Measurements from ENCODE around the gene MRPS25. TPM values are rescaled to one million over a fixed set of nuclear protein-coding genes. Genes with fewer than 3 reads are reported as not detected.
A peak's percentile ranks its signal among the peaks of the same experiment; 100 is the strongest.

MRPS25 gene
- total and polyA plus RNA-seq, 9 of the 15 experiments (the other 6 are each of a cell fraction or from before 2014, with no cell fraction given) = 34.3 to 129 (median 78.2) TPM

GRCh38 chr3:15042936-15043335, 22.2 kb downstream of the MRPS25 start (continued):
- TF ChIP-seq TFAM (CRISPR knock-in tag; conservative IDR thresholded peaks at IDR 0.05) = no peak
- no peak for TF ChIP-seq FOXK2 (conservative IDR thresholded peaks at IDR 0.05 in 1 of 2, IDR thresholded peaks at IDR 0.05 in 1 of 2; ENCODE audit: low read depth in 2 of 2)
- TF ChIP-seq TAF9B (IDR thresholded peaks at IDR 0.05; ENCODE audit: partially characterized antibody) = no peak
- TF ChIP-seq ZNF445 (CRISPR knock-in tag; IDR thresholded peaks at IDR 0.05; ENCODE audit: low read depth) = no peak
- peak; percentile 68 for TF ChIP-seq MAFG (tag; conservative IDR thresholded peaks at IDR 0.05)
- TF ChIP-seq TEAD2 (tag; IDR thresholded peaks at IDR 0.05) = no peak
- no peak for TF ChIP-seq EP400 (IDR thresholded peaks at IDR 0.05)

GRCh38 chr3:15041950-15042349, 23.2 kb downstream of the MRPS25 start:
- Histone ChIP-seq H2AFZ (ENCODE audit: low read depth, low read length) (no peak overlapping the region), H3K4me3 (no peak overlapping the region), H3K4me2 (ENCODE audit: insufficient read depth, low read length) (no peak overlapping the region), H3K9ac (ENCODE audit: insufficient read depth in 1 of 2, low read depth in 2 of 2, low read length in 2 of 2) (no peak overlapping the region; a peak in 1 of 4 replicates), H3K9me1 (ENCODE audit: control insufficient read depth, insufficient read depth, low read length) (no peaks in the 10 kb centered on the region), H3K4me1 (replicated peaks in 1 of 2; ENCODE audit: control insufficient read depth in 2 of 2, insufficient read depth in 2 of 2, low read length in 2 of 2) (peaks cover 3 to 17% of the 10 kb centered on the region in 2 experiments; a peak in 4 of 5 replicates), H3K79me2 (ENCODE audit: control insufficient read depth, insufficient read depth, low read length) (peaks cover 7% of the 10 kb centered on the region), H4K20me1 (replicated peaks; ENCODE audit: control insufficient read depth, insufficient read depth, low read length) (peaks cover 24% of the 10 kb centered on the region), H3K27me3 (ENCODE audit: control insufficient read depth in 2 of 2, insufficient read depth in 2 of 2, low read length in 2 of 2) (no peaks in the 10 kb centered on the region), H3K27ac (ENCODE audit: extremely low read depth, low read depth, low read length) (peak overlapping the region; percentile 22; the same call in 1 of the 3 replicates), H3K9me3 (replicated peaks; ENCODE audit: control insufficient read depth, insufficient read depth, low read depth, low read length) (no peaks in the 10 kb centered on the region), H3K36me3 (ENCODE audit: control insufficient read depth, insufficient read depth, low read length) (peaks cover 96% of the 10 kb centered on the region)
- ATAC-seq (no peak), FAIRE-seq (no peak), DNase-seq (ENCODE audit: extremely low read depth in 1 of 4, low spot score in 3 of 4) (no peak)
- ChIA-PET CTCF (ENCODE audit: low intra/inter-chr PET ratio) (no interaction called here), POLR2A (interaction anchor here (0.7 to 1.0 kb wide), 2 partner anchors 11 to 23 kb away, joined by 3 read pairs; partner anchors contain the start of gene MRPS25)
- WGBS (ENCODE audit: insufficient coverage, low coverage, missing lambda C conversion rate) = 88% methylated on average over 3 of the region's 3 CpGs
- in situ Hi-C loops (cut with MboI) (no loop called here), intact Hi-C loops (cut with micrococcal nuclease) (no loop called here)
- no TSS peak for BruUV-seq (replicated peaks)
- TF ChIP-seq DNMT1 (IDR thresholded peaks at IDR 0.05) (no peak), ELF1 (tag; IDR thresholded peaks at IDR 0.05) (no peak), NR2C1 (IDR thresholded peaks at IDR 0.05) (no peak), NR2C1 (tag; IDR thresholded peaks at IDR 0.05) (no peak), ESRRA (IDR thresholded peaks at IDR 0.05; ENCODE audit: borderline replicate concordance, low read depth) (no peak), HSF4 (CRISPR knock-in tag; IDR thresholded peaks at IDR 0.05; ENCODE audit: borderline replicate concordance) (no peak), POLR2G (IDR thresholded peaks at IDR 0.05; ENCODE audit: low read depth, low read length) (no peak), PCBP1 (IDR thresholded peaks at IDR 0.05; ENCODE audit: low read depth, low read length, poor library complexity, severe bottlenecking) (no peak), LARP7 (IDR thresholded peaks at IDR 0.05) (no peak), KAT2B (IDR thresholded peaks at IDR 0.05; ENCODE audit: low read depth, low read length) (no peak), ZBTB1 (CRISPR knock-in tag; IDR thresholded peaks at IDR 0.05; ENCODE audit: borderline replicate concordance, low read depth) (no peak), E2F5 (CRISPR knock-in tag; IDR thresholded peaks at IDR 0.05) (0 out of 2 replicates have a peak, but pooled peaks have one; percentile 29)

All from K562 (cell line).